Naive thymus-derived CD4-positive, alpha-beta T cell (primary cell): ENCODE measurements around the gene POU6F2. TPM values are rescaled to one million over a fixed set of nuclear protein-coding genes. Genes with fewer than 3 reads are reported as not detected.

Experiments
- ATAC-seq: fragments of 150-1000 bp; cut with Tn5 transposase; 2 replicates; pipeline ENCODE4 v1.10.0; 2021; ENCODE audit warnings: mild to moderate bottlenecking, moderate library complexity
- CTCF ChIA-PET: fragments of 350-600 bp; sonication (Branson Sonifier 250); formaldehyde crosslinking; loops from one replicate; lab custom pipeline; 2021; ENCODE audit warnings: antibody characterized with exemption; lab: Charles Lee
- POLR2A ChIA-PET: fragments of 350-600 bp; sonication (Branson Sonifier 250); formaldehyde crosslinking; loops from one replicate; lab custom pipeline; 2021; ENCODE audit warnings: antibody characterized with exemption, inconsistent platforms; lab: Charles Lee
- DNase-seq, 9 donors: peaks; one replicate each; pipeline versions ENCODE4 v3.0.0 to v3.0.0-alpha.2; 2020 to 2022; ENCODE audit warnings: mixed read lengths in 1 of 9
- H3K27ac ChIP-seq: one replicate; pipeline ENCODE4 v1.7.0; 2013; ENCODE audit warnings: mild to moderate bottlenecking, low read depth, low read length, moderate library complexity
- H3K27me3 ChIP-seq, 2 donors: one replicate each; pipeline ENCODE4 v1.7.0; 2013; ENCODE audit warnings: low read length in 2 of 2, mild to moderate bottlenecking in 2 of 2, moderate library complexity in 2 of 2; ENCODE audit not compliant: control insufficient read depth in 2 of 2, insufficient read depth in 2 of 2
- H3K36me3 ChIP-seq, 3 experiments: 1 replicate in 2 of 3; 2 replicates in 1 of 3; pipeline ENCODE4 v1.7.0; 2013; ENCODE audit warnings: low read length in 3 of 3, mild to moderate bottlenecking in 3 of 3, moderate library complexity in 1 of 3; ENCODE audit not compliant: insufficient read depth in 3 of 3, control insufficient read depth in 2 of 3
- H3K4me1 ChIP-seq, 2 donors: one replicate each; pipeline ENCODE4 v1.7.0; 2013; ENCODE audit warnings: low read length in 2 of 2, mild to moderate bottlenecking in 2 of 2, moderate library complexity in 1 of 2; ENCODE audit not compliant: control insufficient read depth in 2 of 2, insufficient read depth in 2 of 2
- H3K4me3 ChIP-seq: 2 replicates; pipeline ENCODE4 v1.7.0; 2013; ENCODE audit warnings: mild to moderate bottlenecking, low read length
- H3K9me3 ChIP-seq, 3 experiments: 1 replicate in 2 of 3; 2 replicates in 1 of 3; pipeline ENCODE4 v1.7.0; 2013; ENCODE audit warnings: low read length in 3 of 3; ENCODE audit not compliant: control insufficient read depth in 2 of 3
- H3K27ac Mint-ChIP-seq, 9 donors: one replicate each; pipeline ENCODE4 v1.8.0; 2020 to 2022; ENCODE audit warnings: mixed read lengths in 9 of 9, mild to moderate bottlenecking in 8 of 9, moderate library complexity in 5 of 9, inconsistent platforms in 2 of 9
- H3K27me3 Mint-ChIP-seq, 5 donors: one replicate each; pipeline ENCODE4 v1.8.0; 2021 to 2022; ENCODE audit warnings: mixed read lengths in 5 of 5, mild to moderate bottlenecking in 1 of 5
- H3K36me3 Mint-ChIP-seq, 5 donors: one replicate each; pipeline ENCODE4 v1.8.0; 2020 to 2022; ENCODE audit warnings: mixed read lengths in 5 of 5, mild to moderate bottlenecking in 3 of 5, inconsistent platforms in 1 of 5
- H3K4me1 Mint-ChIP-seq, 7 donors: one replicate each; pipeline ENCODE4 v1.8.0; 2020 to 2022; ENCODE audit warnings: mixed read lengths in 7 of 7, mild to moderate bottlenecking in 3 of 7, inconsistent platforms in 1 of 7
- H3K4me3 Mint-ChIP-seq, 10 donors: one replicate each; pipeline ENCODE4 v1.8.0; 2020 to 2022; ENCODE audit warnings: mild to moderate bottlenecking in 10 of 10, mixed read lengths in 10 of 10, moderate library complexity in 6 of 10, inconsistent platforms in 2 of 10
- H3K9me3 Mint-ChIP-seq, 11 donors: one replicate each; pipeline ENCODE4 v1.8.0; 2020 to 2022; ENCODE audit warnings: mixed read lengths in 11 of 11, mild to moderate bottlenecking in 4 of 11, inconsistent platforms in 1 of 11, moderate library complexity in 1 of 11
- intact Hi-C, 2 donors: fragments of 100-400 bp; cut with micrococcal nuclease; formaldehyde crosslinking; loops; one replicate each; pipeline ENCODE4 v1.15.1; 2023
- polyA plus RNA-seq, 2 donors: library from polyadenylated mRNA; unstranded; fragments of 300-500 nt; fragmentation: Illumina TruSeq; gene quantifications; one replicate each; pipeline ENCODE4 v1.2.3, GENCODE V29; 2021
- total RNA-seq, 6 experiments: library from RNA in 5 of 6; stranded (reverse) in 5 of 6; gene quantifications; 1 replicate in 5 of 6; 2 replicates in 1 of 6; pipeline ENCODE4 v1.2.3 and lab custom pipeline; 2021 to 2026

The POU6F2 gene
- total and polyA plus RNA-seq, 7 experiments from 2014 or later: 0.24 TPM; not detected in 6

- ATAC-seq: no peak
Observed at GRCh38 chr7:38951213-38951612, 26.5 kb upstream of the POU6F2 start.

GRCh38 chr7:38953227-38953626 lies 24.5 kb upstream of the POU6F2 start:
- Histone ChIP-seq H3K4me3 (no peak overlapping the region), H3K27ac (no peak overlapping the region), H3K36me3 (no peaks in the 10 kb centered on the region), H3K9me3 (no peaks in the 10 kb centered on the region), H3K27me3 (no peaks in the 10 kb centered on the region), H3K4me1 (no peaks in the 10 kb centered on the region)
- no peaks in the 10 kb centered on the region for H3K4me1 Mint-ChIP-seq
- H3K27me3 Mint-ChIP-seq: peaks cover 6 to 42% (median 32%) of the 10 kb centered on the region in 5 donors
- intact Hi-C loops: no loop called here
- ATAC-seq (no peak), DNase-seq (no peak)
- POLR2A ChIA-PET: no interaction called here
- CTCF ChIA-PET: no interaction called here
- H3K9me3 Mint-ChIP-seq: peaks cover 0 to 2% (median 0%) of the 10 kb centered on the region in 11 donors
- no peak overlapping the region for H3K27ac Mint-ChIP-seq
- H3K36me3 Mint-ChIP-seq: no peaks in the 10 kb centered on the region
- H3K4me3 Mint-ChIP-seq: no peak overlapping the region

More at GRCh38 chr7:38951213-38951612, 26.5 kb upstream of the POU6F2 start:
- ChIA-PET POLR2A (no interaction called here), CTCF (no interaction called here)
- Histone ChIP-seq H3K4me3 (no peak overlapping the region), H3K4me1 (no peaks in the 10 kb centered on the region), H3K9me3 (no peaks in the 10 kb centered on the region), H3K36me3 (no peaks in the 10 kb centered on the region), H3K27ac (no peak overlapping the region), H3K27me3 (no peaks in the 10 kb centered on the region)
- H3K4me3 Mint-ChIP-seq: no peak overlapping the region
- H3K27ac Mint-ChIP-seq: no peak overlapping the region
- no peaks in the 10 kb centered on the region for H3K36me3 Mint-ChIP-seq
- no peaks in the 10 kb centered on the region for H3K4me1 Mint-ChIP-seq
- no peak for DNase-seq
- intact Hi-C loops: no loop called here
- peaks cover 0 to 4% (median 0%) of the 10 kb centered on the region in 11 donors for H3K9me3 Mint-ChIP-seq
- peaks cover 10 to 38% (median 28%) of the 10 kb centered on the region in 5 donors for H3K27me3 Mint-ChIP-seq

- Mint-ChIP-seq H3K9me3 (peaks cover 0 to 2% (median 0%) of the 10 kb centered on the region in 11 donors), H3K36me3 (no peaks in the 10 kb centered on the region), H3K27ac (no peak overlapping the region), H3K4me3 (no peak overlapping the region), H3K27me3 (peaks cover 9 to 45% (median 34%) of the 10 kb centered on the region in 5 donors), H3K4me1 (no peaks in the 10 kb centered on the region)
- ATAC-seq: no peak
- CTCF ChIA-PET: no interaction called here
- no peaks in the 10 kb centered on the region for H3K4me1 ChIP-seq
- no peak overlapping the region for H3K27ac ChIP-seq
- intact Hi-C loops: no loop called here
- DNase-seq: no peak
- POLR2A ChIA-PET: no interaction called here
- H3K27me3 ChIP-seq: no peaks in the 10 kb centered on the region
- no peak overlapping the region for H3K4me3 ChIP-seq
- no peaks in the 10 kb centered on the region for H3K36me3 ChIP-seq
- no peaks in the 10 kb centered on the region for H3K9me3 ChIP-seq
Observed at GRCh38 chr7:38953971-38954370, 23.7 kb upstream of the POU6F2 start.

GRCh38 chr7:38955892-38956291 lies 21.8 kb upstream of the POU6F2 start:
- no peaks in the 10 kb centered on the region for H3K36me3 ChIP-seq
- intact Hi-C loops: no loop called here
- Mint-ChIP-seq H3K4me1 (no peaks in the 10 kb centered on the region), H3K27me3 (peaks cover 9 to 50% (median 34%) of the 10 kb centered on the region in 5 donors), H3K4me3 (no peak overlapping the region), H3K36me3 (no peaks in the 10 kb centered on the region), H3K27ac (no peak overlapping the region), H3K9me3 (peaks cover 0 to 2% (median 0%) of the 10 kb centered on the region in 11 donors)
- ATAC-seq (no peak), DNase-seq (no peak)
- ChIA-PET POLR2A (no interaction called here), CTCF (no interaction called here)
- H3K27ac ChIP-seq: no peak overlapping the region
- no peak overlapping the region for H3K4me3 ChIP-seq
- no peaks in the 10 kb centered on the region for H3K27me3 ChIP-seq
- H3K9me3 ChIP-seq: no peaks in the 10 kb centered on the region
- H3K4me1 ChIP-seq: no peaks in the 10 kb centered on the region

- H3K36me3 ChIP-seq: no peaks in the 10 kb centered on the region
- no peaks in the 10 kb centered on the region for H3K27me3 ChIP-seq
- H3K4me1 ChIP-seq: no peaks in the 10 kb centered on the region
- POLR2A ChIA-PET: no interaction called here
- Mint-ChIP-seq H3K9me3 (peaks cover 0 to 8% (median 2%) of the 10 kb centered on the region in 11 donors), H3K27ac (no peak overlapping the region), H3K27me3 (peaks cover 0 to 30% (median 10%) of the 10 kb centered on the region in 5 donors), H3K4me1 (no peaks in the 10 kb centered on the region), H3K4me3 (no peak overlapping the region), H3K36me3 (no peaks in the 10 kb centered on the region)
- intact Hi-C loops: no loop called here
- no peak overlapping the region for H3K4me3 ChIP-seq
- CTCF ChIA-PET: no interaction called here
- ATAC-seq (no peak), DNase-seq (no peak)
- H3K27ac ChIP-seq: no peak overlapping the region
- H3K9me3 ChIP-seq: no peaks in the 10 kb centered on the region
Observed at GRCh38 chr7:38962028-38962427, 15.7 kb upstream of the POU6F2 start.

- intact Hi-C loops: no loop called here
- no peak overlapping the region for H3K4me3 Mint-ChIP-seq
- H3K4me3 ChIP-seq: no peak overlapping the region
- POLR2A ChIA-PET: no interaction called here
- no peaks in the 10 kb centered on the region for H3K27me3 ChIP-seq
- no peaks in the 10 kb centered on the region for H3K4me1 ChIP-seq
- H3K27ac Mint-ChIP-seq: no peak overlapping the region
- ATAC-seq (no peak), DNase-seq (no peak)
- H3K9me3 ChIP-seq: no peaks in the 10 kb centered on the region
- CTCF ChIA-PET: interaction anchor here (0.6 kb wide), 1 partner anchor 30 kb away, joined by 3 read pairs; no protein-coding TSS in a partner anchor
- H3K36me3 Mint-ChIP-seq: no peaks in the 10 kb centered on the region
- no peaks in the 10 kb centered on the region for H3K36me3 ChIP-seq
- H3K4me1 Mint-ChIP-seq: no peaks in the 10 kb centered on the region
- H3K9me3 Mint-ChIP-seq: peaks cover 0 to 8% (median 2%) of the 10 kb centered on the region in 11 donors
- no peak overlapping the region for H3K27ac ChIP-seq
- peaks cover 0 to 25% (median 5%) of the 10 kb centered on the region in 5 donors for H3K27me3 Mint-ChIP-seq
Observed at GRCh38 chr7:38964921-38965320, 12.8 kb upstream of the POU6F2 start.

GRCh38 chr7:38973760-38974159 lies 3.9 kb upstream of the POU6F2 start:
- Histone ChIP-seq H3K27ac (no peak overlapping the region), H3K27me3 (no peaks in the 10 kb centered on the region), H3K36me3 (no peaks in the 10 kb centered on the region), H3K4me1 (no peaks in the 10 kb centered on the region), H3K4me3 (no peak overlapping the region), H3K9me3 (no peaks in the 10 kb centered on the region)
- intact Hi-C loops: no loop called here
- H3K9me3 Mint-ChIP-seq: peaks cover 0 to 11% (median 0%) of the 10 kb centered on the region in 11 donors
- no peak overlapping the region for H3K27ac Mint-ChIP-seq
- CTCF ChIA-PET: no interaction called here
- no peaks in the 10 kb centered on the region for H3K4me1 Mint-ChIP-seq
- POLR2A ChIA-PET: no interaction called here
- H3K4me3 Mint-ChIP-seq: no peak overlapping the region
- no peak for DNase-seq
- H3K36me3 Mint-ChIP-seq: no peaks in the 10 kb centered on the region
- H3K27me3 Mint-ChIP-seq: peaks cover 40 to 63% (median 51%) of the 10 kb centered on the region in 5 donors
- ATAC-seq: no peak
